Fibroblast of mammary gland (primary cell): ENCODE measurements around the gene TMBIM6.

Experiments used
- DNase-seq: peaks from one replicate; pipeline ENCODE4 v3.0.0-alpha.2; 2010; ENCODE audit warnings: low read depth
- H3K4me3 ChIP-seq: 2 replicates; pipeline ENCODE4 v1.5.1; 2011; ENCODE audit warnings: low read depth, mild to moderate bottlenecking, low read length, moderate library complexity; ENCODE audit not compliant: control insufficient read depth
- TF ChIP-seq, protein P1 (sequence below): conservative IDR thresholded peaks from 2 replicates; pipeline ENCODE4 v1.5.1; 2011; ENCODE audit warnings: low read depth, low read length, inconsistent platforms; ENCODE audit not compliant: control insufficient read depth, insufficient read depth

Gene TMBIM6

GRCh38 chr12:49748800-49749199, 7.4 kb downstream of the TMBIM6 start:
- TF ChIP-seq, protein P1, sequence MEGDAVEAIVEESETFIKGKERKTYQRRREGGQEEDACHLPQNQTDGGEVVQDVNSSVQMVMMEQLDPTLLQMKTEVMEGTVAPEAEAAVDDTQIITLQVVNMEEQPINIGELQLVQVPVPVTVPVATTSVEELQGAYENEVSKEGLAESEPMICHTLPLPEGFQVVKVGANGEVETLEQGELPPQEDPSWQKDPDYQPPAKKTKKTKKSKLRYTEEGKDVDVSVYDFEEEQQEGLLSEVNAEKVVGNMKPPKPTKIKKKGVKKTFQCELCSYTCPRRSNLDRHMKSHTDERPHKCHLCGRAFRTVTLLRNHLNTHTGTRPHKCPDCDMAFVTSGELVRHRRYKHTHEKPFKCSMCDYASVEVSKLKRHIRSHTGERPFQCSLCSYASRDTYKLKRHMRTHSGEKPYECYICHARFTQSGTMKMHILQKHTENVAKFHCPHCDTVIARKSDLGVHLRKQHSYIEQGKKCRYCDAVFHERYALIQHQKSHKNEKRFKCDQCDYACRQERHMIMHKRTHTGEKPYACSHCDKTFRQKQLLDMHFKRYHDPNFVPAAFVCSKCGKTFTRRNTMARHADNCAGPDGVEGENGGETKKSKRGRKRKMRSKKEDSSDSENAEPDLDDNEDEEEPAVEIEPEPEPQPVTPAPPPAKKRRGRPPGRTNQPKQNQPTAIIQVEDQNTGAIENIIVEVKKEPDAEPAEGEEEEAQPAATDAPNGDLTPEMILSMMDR: no peak
- no peak for DNase-seq
- no peak overlapping the region for H3K4me3 ChIP-seq

DNA sequence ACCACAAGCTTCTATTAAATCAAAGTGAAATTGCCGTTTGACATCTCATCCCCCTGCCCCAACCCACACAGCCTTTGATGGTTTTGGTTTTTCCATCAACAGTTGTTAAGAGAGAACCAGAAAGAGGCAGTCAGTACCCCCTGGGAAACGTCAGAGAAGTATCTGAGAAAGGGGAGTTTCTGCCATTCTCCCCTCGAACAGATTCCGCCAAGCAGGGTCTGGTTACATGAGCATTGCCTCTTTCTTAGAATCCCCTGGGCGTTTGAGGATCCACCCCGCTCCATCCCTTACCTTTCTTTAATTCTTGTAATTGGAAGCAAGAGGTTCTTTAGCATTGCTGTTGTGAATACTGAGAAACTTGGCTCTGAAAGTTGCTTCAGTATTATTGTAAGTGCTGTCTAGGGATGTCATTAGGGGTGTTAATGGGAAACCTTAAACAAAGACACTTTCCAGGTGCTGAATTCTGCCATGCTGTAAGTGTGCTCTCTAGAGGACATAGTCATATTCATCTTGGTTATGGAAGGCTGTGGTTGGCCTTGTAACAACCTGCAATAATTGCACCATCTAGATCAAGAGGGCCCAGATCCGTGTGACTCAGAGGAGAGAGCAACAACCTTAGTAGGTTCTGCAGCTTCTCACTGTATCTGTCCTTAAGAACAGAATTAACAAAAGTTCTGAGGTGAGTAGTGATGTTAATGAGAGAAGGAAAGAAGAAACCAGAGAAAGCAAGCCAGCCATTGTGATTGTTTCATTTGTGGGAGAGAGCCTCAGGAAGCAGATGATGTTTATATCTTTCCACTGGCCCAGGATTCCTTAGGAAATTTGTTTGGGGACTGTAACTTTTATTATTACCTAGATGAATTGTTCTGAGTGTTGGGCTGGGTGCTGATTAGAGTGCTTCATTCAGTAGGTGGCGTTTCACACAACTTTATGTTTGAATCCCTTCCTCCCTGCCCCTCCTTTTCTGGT, 9.0 kb downstream of the TMBIM6 start:
- TF ChIP-seq, protein P1: no peak
- DNase-seq: peak; percentile 82
- H3K4me3 ChIP-seq: no peak overlapping the region

GRCh38 chr12:49750996-49751393, 9.6 kb downstream of the TMBIM6 start:
- no peak for DNase-seq
- H3K4me3 ChIP-seq: no peak overlapping the region
- TF ChIP-seq, protein P1: no peak

- DNase-seq: no peak
- TF ChIP-seq, protein P1: no peak
- no peak overlapping the region for H3K4me3 ChIP-seq
Observed at GRCh38 chr12:49761677-49762467, 20.5 kb downstream of the TMBIM6 start.

GRCh38 chr12:49762468-49762847, 21.1 kb downstream of the TMBIM6 start:
- H3K4me3 ChIP-seq: no peak overlapping the region
- no peak for DNase-seq
- TF ChIP-seq, protein P1: no peak

DNA sequence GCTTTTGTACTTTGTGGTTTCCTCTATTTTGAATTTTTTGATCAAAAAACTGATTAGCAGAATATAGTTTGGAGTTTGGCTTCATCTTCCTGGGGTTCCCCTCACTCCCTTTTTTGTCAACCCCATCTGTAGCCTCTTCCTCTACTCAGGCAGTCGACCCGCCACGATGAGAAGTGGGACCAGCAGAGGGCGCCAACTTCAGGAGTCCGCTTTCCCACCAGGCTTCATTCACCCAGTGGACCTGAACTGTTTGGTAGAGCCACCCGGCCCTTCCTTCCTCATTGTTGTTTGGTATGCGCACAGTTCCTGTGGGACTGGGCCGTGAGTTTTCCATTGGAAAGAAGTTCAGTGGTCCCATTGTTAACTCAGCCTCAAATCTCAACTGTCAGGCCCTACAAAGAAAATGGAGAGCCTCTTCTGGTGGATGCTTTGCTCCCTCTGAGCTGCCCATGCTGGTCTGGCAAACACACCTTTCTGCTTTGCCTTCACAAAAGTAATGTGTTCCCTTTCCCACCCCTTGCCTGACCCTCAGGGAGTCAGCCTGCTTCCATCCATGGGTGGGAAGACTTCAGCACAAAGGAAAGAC, 21.7 kb downstream of the TMBIM6 start:
- TF ChIP-seq, protein P1: peak; percentile 71
- no peak overlapping the region for H3K4me3 ChIP-seq
- DNase-seq: peak; percentile 54
